Measurements from ENCODE around the gene IL11.
"Not testable (repeated sequence)": the region's sequence is repeated elsewhere in the genome, so short reads cannot be mapped to it uniquely, and the experiment has no call there.

IL11 gene

GRCh38 chr19:55407550-55407799 is 37.2 kb upstream of the IL11 start, which contains the start of gene UBE2S:
TSS of gene UBE2S (minus strand) at chr19:55407788. CDS start at chr19:55407589, 199 bp downstream.
- TF ChIP-seq CTCF (IDR thresholded peaks at IDR 0.05) = not testable (repeated sequence)

- no peak for TF ChIP-seq CTCF (IDR thresholded peaks at IDR 0.05)
These were observed 36.7 kb upstream of the IL11 start for GRCh38 chr19:55406826-55407549.

GRCh38 chr19:55406091-55406825 is 36.0 kb upstream of the IL11 start:
- TF ChIP-seq CTCF (IDR thresholded peaks at IDR 0.05) = no peak

- no peak for TF ChIP-seq CTCF (IDR thresholded peaks at IDR 0.05)
These were observed 35.4 kb upstream of the IL11 start for GRCh38 chr19:55405638-55406037.

- TF ChIP-seq CTCF (IDR thresholded peaks at IDR 0.05) = no peak
These were observed 32.2 kb upstream of the IL11 start for GRCh38 chr19:55402509-55402908.

- TF ChIP-seq CTCF (IDR thresholded peaks at IDR 0.05) = no peak
These were observed 30.2 kb upstream of the IL11 start for GRCh38 chr19:55400281-55401087.

GRCh38 chr19:55398200-55398925 is 28.1 kb upstream of the IL11 start:
- TF ChIP-seq CTCF (IDR thresholded peaks at IDR 0.05) = no peak
